GM23338 (cell line): ENCODE measurements around the gene ERH. TPM values are rescaled to one million over a fixed set of nuclear protein-coding genes. Genes with fewer than 3 reads are reported as not detected.

ENCODE experiments used
- ATAC-seq: fragments of 200-7000 bp; cut with Tn5 transposase; 3 replicates; pipeline ENCODE4 v1.9.1; 2020
- DNase-seq: peaks from one replicate; pipeline ENCODE4 v3.0.0-alpha.2; 2015; ENCODE audit warnings: low spot score
- H2AFZ ChIP-seq: fragments of 200-600 bp; sonication (generic); 2 replicates; pipeline ENCODE4 v1.8.0; 2016; ENCODE audit warnings: antibody characterized with exemption, mild to moderate bottlenecking, moderate library complexity
- H3F3A ChIP-seq: fragments of 200-600 bp; sonication (generic); replicated peaks from 2 replicates; pipeline ENCODE4 v1.8.0; 2017; ENCODE audit warnings: antibody characterized with exemption, mixed run types, low read depth
- H3K27ac ChIP-seq: fragments of 200-600 bp; sonication (generic); 2 replicates; pipeline ENCODE4 v1.6.1; 2016; ENCODE audit warnings: low read depth
- H3K27me3 ChIP-seq: fragments of 200-600 bp; sonication (generic); 2 replicates; pipeline ENCODE4 v1.8.0; 2016; ENCODE audit warnings: mild to moderate bottlenecking, mixed run types, moderate library complexity; ENCODE audit not compliant: insufficient read depth
- H3K36me3 ChIP-seq: fragments of 200-600 bp; sonication (generic); 2 replicates; pipeline ENCODE4 v1.8.0; 2016; ENCODE audit warnings: mild to moderate bottlenecking; ENCODE audit not compliant: insufficient read depth
- H3K4me1 ChIP-seq: fragments of 200-600 bp; sonication (generic); 2 replicates; pipeline ENCODE4 v1.8.0; 2016; ENCODE audit warnings: mild to moderate bottlenecking, moderate library complexity; ENCODE audit not compliant: insufficient read depth
- H3K4me2 ChIP-seq: fragments of 200-600 bp; sonication (generic); 2 replicates; pipeline ENCODE4 v1.7.1; 2017; ENCODE audit warnings: mixed run types
- H3K4me3 ChIP-seq: fragments of 200-600 bp; sonication (generic); 2 replicates; pipeline ENCODE4 v1.6.1; 2016; ENCODE audit warnings: mixed run types
- H3K79me2 ChIP-seq: fragments of 200-600 bp; sonication (generic); replicated peaks from 2 replicates; pipeline ENCODE4 v1.8.0; 2017; ENCODE audit warnings: mild to moderate bottlenecking; ENCODE audit not compliant: insufficient read depth
- H3K9me2 ChIP-seq: fragments of 200-600 bp; sonication (generic); 2 replicates; pipeline ENCODE4 v1.8.0; 2017; ENCODE audit not compliant: insufficient read depth
- H4K20me1 ChIP-seq: fragments of 200-600 bp; sonication (generic); replicated peaks from 2 replicates; pipeline ENCODE4 v1.8.0; 2017; ENCODE audit warnings: mild to moderate bottlenecking; ENCODE audit not compliant: insufficient read depth
- H3K27ac Mint-ChIP-seq: 2 replicates; pipeline ENCODE4 v1.8.0; 2020; ENCODE audit warnings: inconsistent platforms, mild to moderate bottlenecking, moderate library complexity, mixed read lengths
- H3K27me3 Mint-ChIP-seq: 3 replicates; pipeline ENCODE4 v1.8.0; 2022; ENCODE audit warnings: low read depth, mild to moderate bottlenecking, moderate library complexity, mixed read lengths, inconsistent platforms; ENCODE audit not compliant: insufficient read depth, poor library complexity
- H3K36me3 Mint-ChIP-seq: 3 replicates; pipeline ENCODE4 v1.8.0; 2021; ENCODE audit warnings: low read depth, mild to moderate bottlenecking, inconsistent platforms, moderate library complexity, mixed read lengths
- H3K4me1 Mint-ChIP-seq: 3 replicates; pipeline ENCODE4 v1.8.0; 2020; ENCODE audit warnings: mild to moderate bottlenecking, inconsistent platforms, mixed read lengths
- H3K4me3 Mint-ChIP-seq: 3 replicates; pipeline ENCODE4 v1.8.0; 2021; ENCODE audit warnings: moderate library complexity, mild to moderate bottlenecking, inconsistent platforms, mixed read lengths
- H3K9me3 Mint-ChIP-seq: 3 replicates; pipeline ENCODE4 v1.8.0; 2020; ENCODE audit warnings: moderate library complexity, mild to moderate bottlenecking, inconsistent platforms, mixed read lengths
- CREB1 ChIP-seq: fragments of 250-450 bp; sonication (Bioruptor Pico); IDR thresholded peaks from 2 replicates; pipeline ENCODE4 v1.5.0; 2020; ENCODE audit warnings: low read depth, mild to moderate bottlenecking, moderate library complexity
- EZH2 ChIP-seq: fragments of 200-600 bp; sonication (generic); IDR thresholded peaks from one replicate; pipeline ENCODE4 v1.8.0; 2017; ENCODE audit warnings: antibody characterized with exemption, mild to moderate bottlenecking, low read depth; ENCODE audit not compliant: unreplicated experiment
- EZH2phosphoT487 ChIP-seq: fragments of 200-600 bp; sonication (generic); IDR thresholded peaks from one replicate; pipeline ENCODE4 v1.8.1; 2018; ENCODE audit warnings: antibody characterized with exemption; ENCODE audit not compliant: unreplicated experiment
- JUNB ChIP-seq: IDR thresholded peaks from one replicate; pipeline ENCODE4 v1.6.1; 2016; ENCODE audit warnings: antibody characterized with exemption; ENCODE audit not compliant: unreplicated experiment
- NANOG ChIP-seq: IDR thresholded peaks from 2 replicates; pipeline ENCODE4 v1.6.1; 2016; ENCODE audit warnings: antibody characterized with exemption, borderline replicate concordance
- POLR2AphosphoS5 ChIP-seq: IDR thresholded peaks from 2 replicates; pipeline ENCODE4 v1.6.1; 2016; ENCODE audit warnings: antibody characterized with exemption, low read depth
- STAT1 ChIP-seq: IDR thresholded peaks from one replicate; pipeline ENCODE4 v1.6.1; 2016; ENCODE audit warnings: antibody characterized with exemption; ENCODE audit not compliant: unreplicated experiment
- ZNF114 ChIP-seq: fragments of 250-450 bp; sonication (Bioruptor Pico); IDR thresholded peaks from 2 replicates; pipeline ENCODE4 v1.5.0; 2020; ENCODE audit warnings: mild to moderate bottlenecking, moderate library complexity
- ZNF331 ChIP-seq: fragments of 250-450 bp; sonication (Bioruptor Pico); IDR thresholded peaks from 2 replicates; pipeline ENCODE4 v1.5.0; 2020; ENCODE audit warnings: low read depth, mild to moderate bottlenecking, moderate library complexity
- polyA plus RNA-seq: library from polyadenylated mRNA; unstranded; fragments of >200 nt; fragmentation: Nextera tagmentation; extraction: Ambion mirVana; gene quantifications from 2 replicates; pipeline ENCODE4 v1.2.1, GENCODE V29; 2016
- total RNA-seq: library from RNA; depleted of rRNA; stranded (reverse); fragments of >200 nt; shearing (Covaris generic); gene quantifications from 2 replicates; pipeline ENCODE4 v1.2.3, GENCODE V29; 2014
- TF ChIP-seq, protein P1 (sequence below): IDR thresholded peaks from 2 replicates; pipeline ENCODE4 v1.6.1; 2016; ENCODE audit warnings: antibody characterized with exemption
- TF ChIP-seq, protein P2 (sequence below), 2 experiments: fragments of 200-600 bp in 1 of 2; sonication (generic) in 1 of 2; conservative IDR thresholded peaks; 2 replicates each; pipeline versions ENCODE4 v1.5.1 to v1.6.1; 2016 to 2017; ENCODE audit warnings: antibody characterized with exemption in 2 of 2, low read depth in 2 of 2, mild to moderate bottlenecking in 2 of 2, moderate library complexity in 1 of 2
- TF ChIP-seq, protein P3 (sequence below): IDR thresholded peaks from one replicate; pipeline ENCODE4 v1.6.1; 2018; ENCODE audit warnings: antibody characterized with exemption; ENCODE audit not compliant: unreplicated experiment

Gene ERH
- total and polyA plus RNA-seq, 2 experiments from 2014 or later = 188 to 545 TPM

DNA sequence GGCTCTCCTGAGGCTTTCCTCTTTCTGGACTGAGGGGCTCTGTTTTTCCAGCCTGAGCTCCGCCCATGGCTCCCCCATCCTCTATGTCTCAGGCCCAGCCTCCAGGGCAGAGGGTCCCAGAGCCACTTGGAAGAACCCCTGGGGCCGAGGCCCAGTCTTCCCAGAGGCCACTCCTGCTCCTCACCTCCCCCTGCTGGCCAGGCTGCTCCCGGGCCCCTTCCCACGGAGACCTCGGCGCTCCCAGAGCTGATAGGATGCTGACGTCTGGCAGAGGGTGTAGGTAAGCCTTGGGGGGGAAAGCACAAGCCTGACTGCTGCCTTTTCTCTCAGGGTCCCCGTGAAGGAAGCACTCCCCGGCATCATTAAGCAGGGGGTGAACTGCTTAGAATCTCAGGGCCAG lies 51.4 kb downstream of the ERH start:
- Histone ChIP-seq H3K4me2 (0 out of 2 replicates have a peak overlapping the region, but pooled peaks have one; percentile 48), H3K27me3 (no peaks in the 10 kb centered on the region), H4K20me1 (no peaks in the 10 kb centered on the region), H3K36me3 (no peaks in the 10 kb centered on the region), H3K9me2 (no peaks in the 10 kb centered on the region), H3K4me3 (no peak overlapping the region), H3K79me2 (no peaks in the 10 kb centered on the region), H3K4me1 (peaks cover 3% of the 10 kb centered on the region; the same call in 1 of the 2 replicates), H3K27ac (no peak overlapping the region), H2AFZ (0 out of 2 replicates have a peak overlapping the region, but pooled peaks have one; percentile 47), H3F3A (no peaks in the 10 kb centered on the region)
- TF ChIP-seq CREB1 (CRISPR knock-in tag) (no peak), ZNF114 (no peak), NANOG (no peak), JUNB (no peak), ZNF331 (no peak), POLR2AphosphoS5 (no peak)
- TF ChIP-seq, protein P1, sequence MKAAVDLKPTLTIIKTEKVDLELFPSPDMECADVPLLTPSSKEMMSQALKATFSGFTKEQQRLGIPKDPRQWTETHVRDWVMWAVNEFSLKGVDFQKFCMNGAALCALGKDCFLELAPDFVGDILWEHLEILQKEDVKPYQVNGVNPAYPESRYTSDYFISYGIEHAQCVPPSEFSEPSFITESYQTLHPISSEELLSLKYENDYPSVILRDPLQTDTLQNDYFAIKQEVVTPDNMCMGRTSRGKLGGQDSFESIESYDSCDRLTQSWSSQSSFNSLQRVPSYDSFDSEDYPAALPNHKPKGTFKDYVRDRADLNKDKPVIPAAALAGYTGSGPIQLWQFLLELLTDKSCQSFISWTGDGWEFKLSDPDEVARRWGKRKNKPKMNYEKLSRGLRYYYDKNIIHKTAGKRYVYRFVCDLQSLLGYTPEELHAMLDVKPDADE = no peak
- TF ChIP-seq, protein P2, sequence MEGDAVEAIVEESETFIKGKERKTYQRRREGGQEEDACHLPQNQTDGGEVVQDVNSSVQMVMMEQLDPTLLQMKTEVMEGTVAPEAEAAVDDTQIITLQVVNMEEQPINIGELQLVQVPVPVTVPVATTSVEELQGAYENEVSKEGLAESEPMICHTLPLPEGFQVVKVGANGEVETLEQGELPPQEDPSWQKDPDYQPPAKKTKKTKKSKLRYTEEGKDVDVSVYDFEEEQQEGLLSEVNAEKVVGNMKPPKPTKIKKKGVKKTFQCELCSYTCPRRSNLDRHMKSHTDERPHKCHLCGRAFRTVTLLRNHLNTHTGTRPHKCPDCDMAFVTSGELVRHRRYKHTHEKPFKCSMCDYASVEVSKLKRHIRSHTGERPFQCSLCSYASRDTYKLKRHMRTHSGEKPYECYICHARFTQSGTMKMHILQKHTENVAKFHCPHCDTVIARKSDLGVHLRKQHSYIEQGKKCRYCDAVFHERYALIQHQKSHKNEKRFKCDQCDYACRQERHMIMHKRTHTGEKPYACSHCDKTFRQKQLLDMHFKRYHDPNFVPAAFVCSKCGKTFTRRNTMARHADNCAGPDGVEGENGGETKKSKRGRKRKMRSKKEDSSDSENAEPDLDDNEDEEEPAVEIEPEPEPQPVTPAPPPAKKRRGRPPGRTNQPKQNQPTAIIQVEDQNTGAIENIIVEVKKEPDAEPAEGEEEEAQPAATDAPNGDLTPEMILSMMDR (conservative IDR thresholded peaks at IDR 0.05; ENCODE audit: low read depth in 2 of 2) = peak; percentile 90 to 92
- Mint-ChIP-seq H3K4me3 (no peak overlapping the region), H3K36me3 (no peaks in the 10 kb centered on the region), H3K4me1 (peaks cover 25% of the 10 kb centered on the region), H3K27me3 (peaks cover 11% of the 10 kb centered on the region), H3K9me3 (no peaks in the 10 kb centered on the region; the same call in 2 of the 3 replicates), H3K27ac (no peak overlapping the region)
- peak; percentile 95 for ATAC-seq
- DNase-seq = peak; percentile 92

DNA sequence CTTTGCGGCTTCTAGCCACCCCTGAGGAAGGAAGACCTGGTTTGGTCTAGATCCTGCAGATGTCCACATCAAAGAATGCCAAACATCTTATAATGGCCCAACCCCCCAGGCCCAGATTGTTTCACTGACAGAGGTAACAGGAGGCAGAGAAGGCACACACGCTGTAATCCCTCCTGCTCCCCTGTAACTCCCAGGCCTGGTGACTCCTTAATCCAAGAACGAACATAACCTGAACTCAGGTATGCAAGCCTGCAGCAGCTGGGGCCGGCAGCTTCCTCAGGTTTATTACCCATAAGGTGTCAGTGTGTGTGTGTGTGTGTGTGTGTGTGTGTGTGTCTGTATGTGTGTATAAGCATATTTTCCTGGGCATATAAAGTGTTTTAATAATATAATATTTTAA lies 52.7 kb downstream of the ERH start:
- H2AFZ ChIP-seq = no peak overlapping the region
- no peak overlapping the region for H3K27ac Mint-ChIP-seq
- ATAC-seq (no peak), DNase-seq (peak; percentile 23)
- H3K27me3 ChIP-seq = no peaks in the 10 kb centered on the region
- no peaks in the 10 kb centered on the region for H3F3A ChIP-seq
- peaks cover 3% of the 10 kb centered on the region; the same call in 1 of the 2 replicates for H3K4me1 ChIP-seq
- no peak overlapping the region for H3K27ac ChIP-seq
- H3K79me2 ChIP-seq = no peaks in the 10 kb centered on the region
- H3K4me3 ChIP-seq = no peak overlapping the region
- no peak overlapping the region for H3K4me2 ChIP-seq
- H3K36me3 ChIP-seq = no peaks in the 10 kb centered on the region
- TF ChIP-seq STAT1 (no peak), NANOG (no peak), ZNF331 (no peak), EZH2 (no peak), CREB1 (CRISPR knock-in tag) (no peak), ZNF114 (no peak), EZH2phosphoT487 (no peak), POLR2AphosphoS5 (no peak), JUNB (no peak)
- TF ChIP-seq, protein P3, sequence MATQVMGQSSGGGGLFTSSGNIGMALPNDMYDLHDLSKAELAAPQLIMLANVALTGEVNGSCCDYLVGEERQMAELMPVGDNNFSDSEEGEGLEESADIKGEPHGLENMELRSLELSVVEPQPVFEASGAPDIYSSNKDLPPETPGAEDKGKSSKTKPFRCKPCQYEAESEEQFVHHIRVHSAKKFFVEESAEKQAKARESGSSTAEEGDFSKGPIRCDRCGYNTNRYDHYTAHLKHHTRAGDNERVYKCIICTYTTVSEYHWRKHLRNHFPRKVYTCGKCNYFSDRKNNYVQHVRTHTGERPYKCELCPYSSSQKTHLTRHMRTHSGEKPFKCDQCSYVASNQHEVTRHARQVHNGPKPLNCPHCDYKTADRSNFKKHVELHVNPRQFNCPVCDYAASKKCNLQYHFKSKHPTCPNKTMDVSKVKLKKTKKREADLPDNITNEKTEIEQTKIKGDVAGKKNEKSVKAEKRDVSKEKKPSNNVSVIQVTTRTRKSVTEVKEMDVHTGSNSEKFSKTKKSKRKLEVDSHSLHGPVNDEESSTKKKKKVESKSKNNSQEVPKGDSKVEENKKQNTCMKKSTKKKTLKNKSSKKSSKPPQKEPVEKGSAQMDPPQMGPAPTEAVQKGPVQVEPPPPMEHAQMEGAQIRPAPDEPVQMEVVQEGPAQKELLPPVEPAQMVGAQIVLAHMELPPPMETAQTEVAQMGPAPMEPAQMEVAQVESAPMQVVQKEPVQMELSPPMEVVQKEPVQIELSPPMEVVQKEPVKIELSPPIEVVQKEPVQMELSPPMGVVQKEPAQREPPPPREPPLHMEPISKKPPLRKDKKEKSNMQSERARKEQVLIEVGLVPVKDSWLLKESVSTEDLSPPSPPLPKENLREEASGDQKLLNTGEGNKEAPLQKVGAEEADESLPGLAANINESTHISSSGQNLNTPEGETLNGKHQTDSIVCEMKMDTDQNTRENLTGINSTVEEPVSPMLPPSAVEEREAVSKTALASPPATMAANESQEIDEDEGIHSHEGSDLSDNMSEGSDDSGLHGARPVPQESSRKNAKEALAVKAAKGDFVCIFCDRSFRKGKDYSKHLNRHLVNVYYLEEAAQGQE = no peak
- TF ChIP-seq, protein P1 = no peak
- TF ChIP-seq, protein P2 (conservative IDR thresholded peaks at IDR 0.05; ENCODE audit: low read depth in 2 of 2) = no peak
- H3K4me3 Mint-ChIP-seq = no peak overlapping the region
- peaks cover 9% of the 10 kb centered on the region for H3K27me3 Mint-ChIP-seq
- H3K4me1 Mint-ChIP-seq = peaks cover 17% of the 10 kb centered on the region
- H3K9me3 Mint-ChIP-seq = no peaks in the 10 kb centered on the region; the same call in 2 of the 3 replicates
- H3K9me2 ChIP-seq = no peaks in the 10 kb centered on the region
- H3K36me3 Mint-ChIP-seq = no peaks in the 10 kb centered on the region
- H4K20me1 ChIP-seq = no peaks in the 10 kb centered on the region
